Measurements from ENCODE around the gene NCOA3.
"Not testable (repeated sequence)": the region's sequence is repeated elsewhere in the genome, so short reads cannot be mapped to it uniquely, and the experiment has no call there.

The NCOA3 gene

GRCh38 chr20:47561603-47562583 is 60.2 kb downstream of the NCOA3 start:
- no peak overlapping the region for H3K4me3 ChIP-seq (ENCODE audit: low read depth, low read length)

- no peak overlapping the region for H3K4me3 ChIP-seq (ENCODE audit: low read depth, low read length)
Observed at GRCh38 chr20:47566269-47566668, 64.6 kb downstream of the NCOA3 start.

- no peak overlapping the region for H3K4me3 ChIP-seq (ENCODE audit: low read depth, low read length)
Observed at GRCh38 chr20:47568019-47568418, 66.3 kb downstream of the NCOA3 start.

GRCh38 chr20:47568837-47569410 is 67.2 kb downstream of the NCOA3 start:
- no peak overlapping the region for H3K4me3 ChIP-seq (ENCODE audit: low read depth, low read length)

- H3K4me3 ChIP-seq (ENCODE audit: low read depth, low read length): no peak overlapping the region
Observed at GRCh38 chr20:47571426-47571825, 69.7 kb downstream of the NCOA3 start.

- no peak overlapping the region for H3K4me3 ChIP-seq (ENCODE audit: low read depth, low read length)
Observed at GRCh38 chr20:47572105-47572729, 70.5 kb downstream of the NCOA3 start.

- H3K4me3 ChIP-seq (ENCODE audit: low read depth, low read length): no peak overlapping the region
Observed at GRCh38 chr20:47573559-47573958, 71.9 kb downstream of the NCOA3 start.

GRCh38 chr20:47574616-47575364 is 73.1 kb downstream of the NCOA3 start:
- no peak overlapping the region for H3K4me3 ChIP-seq (ENCODE audit: low read depth, low read length)

- H3K4me3 ChIP-seq (ENCODE audit: low read depth, low read length): no peak overlapping the region
Observed at GRCh38 chr20:47576516-47577033, 74.9 kb downstream of the NCOA3 start.

GRCh38 chr20:47577314-47577713 is 75.6 kb downstream of the NCOA3 start:
- no peak overlapping the region for H3K4me3 ChIP-seq (ENCODE audit: low read depth, low read length)

- H3K4me3 ChIP-seq (ENCODE audit: low read depth, low read length): no peak overlapping the region
Observed at GRCh38 chr20:47578543-47578942, 76.9 kb downstream of the NCOA3 start.

- not testable (repeated sequence) for H3K4me3 ChIP-seq (ENCODE audit: low read depth, low read length)
Observed at GRCh38 chr20:47580686-47581085, 79.0 kb downstream of the NCOA3 start.

- H3K4me3 ChIP-seq (ENCODE audit: low read depth, low read length): no peak overlapping the region
Observed at GRCh38 chr20:47581090-47581489, 79.4 kb downstream of the NCOA3 start.

- no peak overlapping the region for H3K4me3 ChIP-seq (ENCODE audit: low read depth, low read length)
Observed at GRCh38 chr20:47583551-47583950, 81.9 kb downstream of the NCOA3 start.

GRCh38 chr20:47585087-47585747 is 83.5 kb downstream of the NCOA3 start:
- no peak overlapping the region for H3K4me3 ChIP-seq (ENCODE audit: low read depth, low read length)

- no peak overlapping the region for H3K4me3 ChIP-seq (ENCODE audit: low read depth, low read length)
Observed at GRCh38 chr20:47586649-47587294, 85.1 kb downstream of the NCOA3 start.

GRCh38 chr20:47588158-47588557 is 86.5 kb downstream of the NCOA3 start:
- no peak overlapping the region for H3K4me3 ChIP-seq (ENCODE audit: low read depth, low read length)

- H3K4me3 ChIP-seq (ENCODE audit: low read depth, low read length): no peak overlapping the region
Observed at GRCh38 chr20:47591231-47591630, 89.5 kb downstream of the NCOA3 start.

- no peak overlapping the region for H3K4me3 ChIP-seq (ENCODE audit: low read depth, low read length)
Observed at GRCh38 chr20:47594157-47594556, 92.5 kb downstream of the NCOA3 start.

- not testable (repeated sequence) for H3K4me3 ChIP-seq (ENCODE audit: low read depth, low read length)
Observed at GRCh38 chr20:47595138-47595537, 93.5 kb downstream of the NCOA3 start.
